DMS 273 treated with DMSO at 0.1 percent for 48 hours (cell line): ENCODE data around the gene TTBK2.
A peak's percentile ranks its signal among the peaks of the same experiment; 100 is the strongest.

Source experiments
- DNase-seq: peaks from one replicate; lab custom pipeline; 2025; lab: John Stamatoyannopoulos, UW

TTBK2 gene

DNA sequence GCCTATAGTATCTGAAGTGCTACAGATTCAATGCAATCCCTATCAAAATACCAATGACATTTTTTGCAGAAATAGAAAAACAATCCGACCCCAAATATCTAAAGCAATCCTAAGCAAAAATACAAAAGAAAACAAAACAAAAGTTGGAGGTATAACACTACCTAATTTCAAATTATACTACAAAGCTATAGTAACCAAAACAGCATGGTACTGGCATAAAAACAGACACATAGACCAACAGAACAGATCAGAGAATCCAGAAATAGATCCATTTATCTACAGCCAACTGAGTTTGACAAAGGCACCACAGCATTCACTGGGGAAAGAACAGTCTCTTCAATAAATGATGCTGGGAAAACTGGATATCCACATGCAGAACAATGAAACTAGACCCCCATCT lies 159.8 kb downstream of the TTBK2 start:
- no peak for DNase-seq

DNA sequence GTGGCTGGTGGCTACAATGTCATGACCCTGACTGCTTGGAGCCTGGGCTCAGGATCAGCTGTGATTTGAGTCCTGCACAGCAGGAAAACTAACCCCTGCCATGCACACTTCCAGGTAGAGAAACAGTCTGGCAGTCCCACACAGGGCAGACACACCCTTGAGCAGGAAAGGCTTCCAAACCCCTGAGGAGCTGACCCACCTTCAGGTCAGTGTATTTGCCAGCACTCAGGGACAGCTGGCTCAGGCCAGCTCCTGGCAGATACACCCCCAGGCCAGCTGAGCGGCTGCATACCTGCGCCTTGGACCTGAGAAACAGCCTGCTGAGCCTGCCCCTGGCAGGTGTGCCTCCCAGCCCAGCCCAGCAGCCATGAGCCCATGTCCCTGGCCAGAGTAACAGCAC lies 161.5 kb downstream of the TTBK2 start:
- DNase-seq, result no peak

DNA sequence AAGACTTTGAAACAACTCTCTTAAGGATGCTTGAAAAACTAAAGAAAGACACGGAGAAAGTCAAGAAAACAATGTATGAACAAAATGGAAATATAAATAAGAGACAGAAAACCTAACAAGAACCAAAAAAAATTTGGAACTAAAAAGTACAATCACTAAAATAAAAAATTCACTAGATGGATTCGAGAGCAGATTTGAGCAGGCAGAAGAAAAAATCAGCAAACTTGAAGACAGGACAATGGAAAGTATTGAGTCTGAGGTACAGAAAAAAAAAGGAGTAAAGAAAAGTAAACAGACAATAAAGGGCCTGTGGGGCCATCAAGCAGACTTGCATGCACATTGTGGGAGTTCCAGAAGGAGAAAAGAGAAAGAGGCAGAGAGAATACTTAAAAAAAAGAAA lies 170.3 kb downstream of the TTBK2 start:
- DNase-seq, result no peak

DNA sequence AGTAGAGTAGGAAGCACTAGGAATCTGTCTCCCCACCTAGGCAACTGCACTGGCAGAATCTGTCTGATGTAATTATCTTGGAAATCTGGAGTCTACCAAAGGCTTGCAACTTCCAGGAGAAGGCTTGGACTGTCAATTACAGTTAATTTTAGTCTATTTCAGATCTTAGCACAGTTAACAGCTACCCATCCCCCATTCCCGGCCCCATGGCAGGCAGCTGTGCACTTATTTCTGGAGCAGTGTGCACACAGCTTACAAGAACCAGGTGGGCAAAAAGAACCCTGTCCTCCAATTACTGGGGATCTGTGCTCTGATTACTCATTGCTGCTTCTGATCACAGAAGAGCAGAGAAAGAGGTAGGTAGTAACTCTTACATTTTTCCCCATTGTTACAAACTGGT lies 171.3 kb downstream of the TTBK2 start:
- DNase-seq, result no peak

DNA sequence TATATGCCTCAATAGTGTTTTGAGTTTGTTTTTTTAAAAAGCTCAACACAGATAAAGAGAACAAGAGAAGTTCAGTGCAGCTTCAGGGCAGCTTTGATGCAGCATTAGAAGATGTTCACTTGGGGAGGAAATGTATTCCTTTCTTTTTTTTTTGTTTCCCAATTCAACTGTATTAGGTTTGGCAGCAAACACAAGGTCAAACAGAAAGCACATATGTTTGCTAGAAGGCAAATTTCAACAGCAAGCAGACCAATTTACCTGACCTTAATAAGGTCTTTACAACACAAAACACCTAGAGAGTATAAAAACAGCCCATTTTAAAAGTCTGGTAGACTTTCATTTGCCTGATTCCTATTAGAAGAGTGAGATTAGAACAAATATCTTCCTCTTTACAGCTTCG lies 176.4 kb downstream of the TTBK2 start:
- DNase-seq, result no peak

DNA sequence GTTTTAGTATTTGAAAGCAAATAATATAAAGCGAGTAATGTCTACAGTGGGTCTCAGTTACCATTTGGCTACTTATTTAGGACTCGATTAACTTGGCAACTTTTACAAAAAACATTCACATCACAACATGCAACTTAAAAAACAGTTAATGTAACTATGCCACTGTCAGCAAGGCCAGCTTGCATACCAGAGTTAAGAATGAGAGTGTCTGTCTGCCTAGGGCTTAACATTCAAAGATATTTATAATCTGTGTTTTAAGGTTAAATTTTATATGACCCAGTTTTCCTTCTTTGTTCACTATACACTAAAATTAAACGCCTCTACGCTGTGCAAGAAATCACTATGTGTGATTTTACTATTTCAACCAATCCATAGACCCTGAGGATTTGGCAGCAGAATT lies 178.4 kb downstream of the TTBK2 start:
- no peak for DNase-seq

DNA sequence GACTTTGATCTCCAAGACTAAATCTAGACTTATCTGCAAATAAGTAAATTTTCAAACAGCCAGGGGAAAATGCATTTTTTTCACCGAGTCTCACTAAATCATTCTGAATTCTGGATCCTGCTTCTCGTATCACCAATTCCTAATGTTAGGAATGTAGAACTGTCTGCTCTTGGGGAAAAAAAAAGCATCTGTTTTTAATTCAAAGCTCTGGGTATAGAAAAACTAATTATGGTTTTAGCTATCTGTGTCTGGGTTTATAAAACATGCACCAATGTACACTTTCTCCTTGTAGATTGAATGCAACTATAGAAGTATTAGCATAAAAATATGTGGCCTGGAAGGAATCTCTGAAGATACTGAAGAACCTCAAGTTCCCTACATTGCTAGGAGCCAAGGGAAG lies 178.9 kb downstream of the TTBK2 start:
- DNase-seq, result no peak

DNA sequence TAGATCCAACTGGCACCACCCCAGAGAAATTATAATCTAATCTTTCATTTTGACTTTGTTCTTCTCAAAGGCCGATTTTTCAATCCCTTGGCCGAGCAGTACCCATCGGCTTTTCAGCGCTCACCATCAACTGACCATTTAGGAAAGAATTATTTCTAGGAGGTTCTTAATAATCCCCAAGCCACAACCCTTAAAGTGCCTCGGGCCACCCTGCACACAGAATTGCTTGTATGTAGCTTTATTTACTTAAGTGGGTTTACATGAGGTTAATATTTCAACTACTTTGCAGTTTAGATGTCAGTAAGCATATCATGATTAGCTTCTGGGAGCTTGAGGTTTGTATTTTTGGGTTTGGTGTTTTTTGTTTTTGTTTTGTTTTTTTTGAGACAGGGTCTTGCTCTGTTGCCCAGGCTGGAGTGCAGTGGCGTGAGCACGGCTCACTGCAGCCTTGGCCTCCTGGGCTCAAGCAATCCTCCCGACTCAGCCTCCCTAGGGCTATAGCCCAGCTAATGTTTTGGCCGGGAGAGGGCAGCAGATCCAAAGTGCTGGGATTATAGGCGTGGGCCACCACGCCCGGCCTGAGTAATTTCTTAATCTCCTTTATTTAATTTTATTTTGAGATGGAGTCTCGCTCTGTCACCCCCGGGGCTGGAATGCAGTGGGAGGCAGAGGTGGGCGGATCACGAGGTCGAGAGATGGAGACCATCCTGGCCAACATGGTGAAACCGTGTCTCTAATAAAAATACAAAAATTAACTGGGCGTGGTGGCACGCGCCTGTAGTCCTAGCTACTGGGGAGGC lies 182.8 kb downstream of the TTBK2 start:
- DNase-seq, result no peak

DNA sequence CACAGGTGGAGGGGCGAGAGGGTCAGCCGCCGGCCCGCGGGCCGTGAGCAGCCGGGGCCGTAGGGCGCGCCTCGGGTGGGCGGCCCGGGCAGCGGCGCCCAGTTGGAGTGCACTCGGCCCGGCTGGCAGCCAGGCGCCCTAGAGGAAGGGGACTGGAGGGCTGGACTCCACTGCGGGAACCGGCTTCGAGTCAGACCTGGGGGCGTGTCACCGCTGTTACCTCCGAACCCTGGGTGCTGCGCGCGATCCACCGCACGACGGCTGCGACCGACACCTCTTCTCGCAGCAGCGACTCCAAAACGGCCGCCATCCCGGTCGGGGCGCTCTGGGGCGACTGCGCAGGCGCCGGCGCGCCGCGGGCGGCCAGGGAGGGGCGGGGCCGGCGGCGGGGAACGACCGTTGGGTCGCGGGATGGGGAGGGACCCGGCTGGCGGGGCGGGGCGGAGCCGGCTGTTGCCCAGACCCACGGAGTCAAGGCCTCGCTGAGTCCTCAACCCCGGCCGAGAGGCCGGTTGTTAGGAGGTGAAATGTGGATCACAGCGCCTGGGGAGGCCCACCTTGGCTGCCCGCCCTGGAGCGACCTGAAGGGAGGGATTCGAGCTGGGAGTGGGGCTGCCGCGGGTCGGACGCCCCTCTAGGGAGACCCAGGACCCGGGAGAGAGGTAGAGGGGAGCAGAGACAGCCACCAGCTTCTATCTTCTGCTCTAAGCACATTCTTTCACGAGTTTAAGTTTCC lies 183.6 kb downstream of the TTBK2 start, which contains the start of gene CDAN1:
Gene CDAN1, minus strand, starts transcription at position 336 of the 736 bp plus-strand sequence. Its CDS starts 26 bp downstream, at position 310.
- DNase-seq, result peak; percentile 11

DNA sequence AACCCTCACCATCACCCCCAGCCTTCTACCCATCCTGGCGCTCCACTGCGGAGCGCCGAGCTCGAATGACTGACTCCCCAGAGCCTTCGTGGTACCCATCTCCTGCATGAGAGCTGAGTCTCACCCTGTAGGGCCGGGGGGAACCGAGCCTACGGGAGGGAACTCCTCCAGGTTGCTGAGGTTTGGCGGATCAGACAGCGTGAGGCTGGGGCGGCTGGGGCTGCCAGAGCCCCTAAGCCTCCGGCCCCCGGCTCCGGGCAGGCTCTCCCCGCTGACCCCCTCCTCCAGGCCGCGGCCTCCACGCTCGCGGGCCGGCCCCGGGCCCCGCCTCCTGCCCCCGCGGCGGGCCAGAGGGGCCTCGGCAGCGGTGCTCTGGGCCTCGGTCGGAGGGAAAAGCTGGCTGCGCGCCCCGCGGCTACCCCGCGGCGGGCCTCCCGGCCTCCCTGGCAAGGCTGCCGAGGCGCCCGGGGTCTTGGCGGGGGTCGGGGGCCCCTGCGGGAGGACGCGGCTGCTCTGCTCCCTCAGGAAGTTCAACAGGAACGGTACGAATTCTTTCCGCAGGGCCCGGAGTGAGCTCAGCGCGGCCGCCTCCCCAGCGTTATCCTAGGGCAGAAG lies 184.3 kb downstream of the TTBK2 start:
- no peak for DNase-seq

DNA sequence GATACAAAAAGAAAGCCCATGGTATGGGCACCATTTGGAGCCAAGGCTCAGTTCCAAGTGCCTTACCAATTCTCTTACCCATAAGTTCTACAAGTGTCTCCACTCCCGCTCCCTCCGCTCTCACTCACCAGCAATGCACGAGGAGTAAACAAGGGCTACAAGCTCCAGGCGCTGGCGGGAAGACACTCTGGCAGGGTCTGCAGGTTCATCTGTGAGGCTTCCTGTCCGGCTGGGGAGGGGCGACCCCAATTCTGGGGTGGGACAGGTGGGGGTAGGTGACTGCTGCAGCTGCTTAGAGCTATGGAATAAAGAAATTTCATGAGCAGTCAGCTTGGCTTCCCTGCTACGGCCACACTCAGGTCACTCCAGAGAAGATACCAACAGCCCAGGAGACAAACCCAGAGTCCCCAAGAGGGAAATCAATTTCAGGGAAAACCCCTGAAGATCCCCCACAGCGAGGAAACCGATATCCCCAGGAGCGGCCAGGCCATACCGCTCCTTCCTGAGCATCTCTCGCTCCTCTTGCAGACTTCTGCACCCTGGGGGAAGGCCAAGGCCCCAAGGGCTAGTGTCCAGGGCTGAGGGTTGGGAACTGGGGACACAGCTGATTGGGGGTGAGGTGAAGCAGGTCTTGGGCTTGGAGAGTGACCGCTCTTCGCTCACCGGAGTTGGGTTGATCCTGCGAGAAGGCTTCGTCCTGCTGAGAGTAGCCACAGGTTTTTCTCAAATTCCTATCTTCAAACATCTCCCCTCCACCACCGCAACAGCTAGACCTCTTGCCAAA lies 185.0 kb downstream of the TTBK2 start:
- DNase-seq, result no peak

DNA sequence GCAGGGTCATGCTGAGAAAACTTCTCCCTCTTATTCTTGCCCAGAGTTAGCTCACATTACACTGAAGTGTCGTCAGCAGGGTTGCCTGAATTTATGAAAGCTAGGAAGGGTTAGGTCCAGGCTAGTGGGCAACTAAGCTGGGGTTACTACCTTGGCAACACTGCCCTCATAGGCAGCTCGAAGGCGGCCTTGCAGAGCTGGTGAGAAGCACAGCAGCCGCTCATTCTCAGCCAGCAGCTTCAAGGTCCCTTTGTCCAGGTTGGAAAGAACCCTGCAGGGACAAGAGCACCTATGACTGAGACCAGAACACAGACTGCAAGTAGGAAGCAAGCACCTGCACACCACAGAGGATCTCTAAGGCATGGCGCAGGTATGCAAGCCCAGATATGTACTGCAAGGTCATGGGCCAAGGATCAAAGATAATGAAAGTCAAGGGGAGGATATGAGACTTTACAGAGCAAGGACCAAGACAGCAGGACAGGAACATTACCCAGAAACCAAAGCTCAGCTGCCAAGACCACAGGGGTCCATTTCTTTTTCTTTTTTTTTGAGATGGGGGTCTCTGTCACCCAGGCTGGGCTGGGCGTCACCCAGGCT lies 186.4 kb downstream of the TTBK2 start:
- DNase-seq, result no peak

DNA sequence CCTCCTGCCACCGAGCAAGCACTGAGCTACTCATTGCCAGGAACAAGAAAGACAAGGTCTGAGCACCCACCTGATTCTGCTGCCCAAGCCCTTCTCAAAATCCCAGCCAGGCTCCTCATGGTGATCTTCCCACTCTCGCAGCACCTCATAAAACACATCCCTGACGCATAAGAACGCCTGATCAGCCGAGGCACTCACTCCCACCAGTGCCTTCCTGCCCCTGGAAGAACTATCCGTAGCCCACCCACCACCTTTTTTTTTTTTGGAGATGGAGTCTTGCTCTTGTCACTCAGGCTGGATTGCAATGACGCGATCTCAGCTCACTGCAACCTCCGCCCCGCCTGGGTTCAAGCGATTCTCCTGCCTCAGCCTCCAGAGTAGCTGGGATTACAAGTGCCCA lies 187.6 kb downstream of the TTBK2 start:
- DNase-seq, result no peak

DNA sequence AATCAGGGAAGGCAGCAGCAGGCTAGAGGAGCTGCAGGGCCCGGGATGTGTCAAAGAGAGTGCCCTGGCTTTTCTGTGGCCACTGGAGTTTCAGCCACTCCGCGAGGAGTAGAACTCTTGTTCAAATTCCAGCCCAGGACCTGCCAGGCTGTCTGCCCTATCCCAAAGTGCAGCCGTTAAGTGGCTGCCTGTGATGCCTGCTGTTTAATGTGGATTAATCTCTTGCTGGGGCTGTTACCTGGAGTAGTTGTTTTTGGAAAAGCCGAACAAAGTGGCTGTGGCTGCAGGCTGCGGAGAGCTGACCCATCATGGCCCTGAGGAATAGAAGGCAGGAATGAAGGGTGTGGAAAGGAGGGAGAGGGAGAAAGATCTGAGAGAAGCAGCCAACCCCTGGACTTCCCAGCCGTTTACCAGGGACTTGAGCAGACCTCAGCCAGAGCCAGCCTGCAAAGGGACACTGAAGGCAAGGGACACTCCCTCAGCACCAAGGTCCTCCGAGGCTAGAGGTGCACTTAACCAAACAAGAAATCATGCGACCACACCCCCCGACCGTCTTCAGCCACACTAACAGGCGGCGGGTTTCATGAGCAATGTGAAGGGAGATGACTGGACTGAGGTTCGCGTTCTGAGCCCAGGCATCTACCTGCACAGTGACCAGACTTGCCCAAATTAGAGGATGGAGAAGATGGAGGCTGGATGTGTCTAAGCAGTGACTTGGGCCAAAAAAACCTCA lies 188.3 kb downstream of the TTBK2 start:
- DNase-seq, result no peak

DNA sequence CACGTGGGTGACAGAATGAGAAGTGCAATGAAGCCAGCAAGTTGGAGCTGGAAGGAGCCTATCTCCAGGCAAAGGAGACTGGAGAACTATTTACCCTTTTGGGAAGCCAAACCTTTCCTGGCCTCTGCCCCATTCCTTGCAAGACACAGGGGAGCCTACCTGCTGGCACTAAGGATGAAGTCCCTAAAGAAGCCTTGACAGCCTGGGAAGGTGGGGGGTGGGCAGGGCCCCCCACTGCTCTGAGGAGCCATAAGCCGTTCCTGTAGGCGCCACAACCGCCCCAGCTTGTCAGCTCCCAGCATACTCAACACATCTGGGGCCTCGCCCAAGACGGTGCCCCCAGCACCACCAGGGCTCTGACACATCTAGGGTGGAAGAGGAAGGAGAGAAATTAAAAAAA lies 189.1 kb downstream of the TTBK2 start:
- no peak for DNase-seq

DNA sequence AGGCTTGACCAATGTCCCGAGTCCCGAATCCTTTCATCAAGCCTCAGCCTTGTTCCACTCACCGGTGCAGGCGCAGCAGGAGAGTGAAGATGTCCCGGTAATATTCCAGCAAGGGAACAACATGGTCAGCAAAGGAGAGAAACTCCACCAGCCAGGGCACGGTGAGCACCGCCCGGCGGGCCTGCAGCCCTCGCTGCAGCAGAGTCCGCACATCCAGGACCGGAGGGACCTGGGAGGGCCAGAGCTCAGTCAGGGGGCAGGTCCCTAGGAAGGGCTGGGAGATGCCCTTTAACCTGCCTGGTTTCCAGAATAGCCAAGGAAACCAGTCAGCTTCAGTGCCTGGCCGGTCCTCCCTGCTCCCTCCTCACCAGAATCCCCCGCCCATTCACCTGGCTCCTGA lies 190.0 kb downstream of the TTBK2 start:
- no peak for DNase-seq

DNA sequence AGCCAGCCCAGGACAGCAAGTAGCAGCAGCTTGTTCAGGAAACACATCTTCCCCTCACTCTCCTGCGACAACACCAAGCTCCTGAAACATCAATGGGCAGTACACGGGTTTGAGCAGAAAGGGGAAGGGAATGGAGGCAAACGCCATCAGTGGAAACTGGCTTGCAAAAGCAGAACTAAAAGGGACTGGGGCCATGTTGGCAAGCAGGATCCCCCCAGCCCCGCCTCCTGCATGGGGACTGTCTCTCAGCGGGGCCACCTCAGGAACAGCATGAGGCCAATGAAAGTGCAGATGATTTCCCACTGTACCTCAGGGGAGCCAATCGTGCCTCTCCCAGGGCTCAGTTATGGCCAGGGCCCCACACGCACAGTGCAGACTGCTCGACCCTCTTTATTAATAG lies 190.4 kb downstream of the TTBK2 start:
- DNase-seq, result no peak

DNA sequence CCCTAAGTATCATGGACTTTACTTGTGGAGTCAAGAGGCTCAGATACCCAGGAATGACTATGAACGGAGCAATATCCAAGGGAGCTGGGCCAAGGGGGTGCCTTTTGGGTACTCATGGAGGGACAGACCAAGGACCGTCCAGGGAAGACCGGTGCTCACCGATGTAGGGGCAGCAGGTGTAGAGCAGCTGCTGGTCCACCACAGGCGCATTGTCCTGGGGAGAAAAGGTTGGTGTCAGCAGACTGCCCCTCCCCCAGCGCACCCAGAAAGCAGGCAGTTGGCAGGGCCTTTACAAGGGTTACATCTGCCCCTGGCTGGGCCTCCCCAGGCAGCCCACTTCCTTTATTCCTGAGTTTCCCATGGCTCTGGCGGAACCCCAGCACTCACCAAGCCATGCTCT lies 191.2 kb downstream of the TTBK2 start:
- no peak for DNase-seq

DNA sequence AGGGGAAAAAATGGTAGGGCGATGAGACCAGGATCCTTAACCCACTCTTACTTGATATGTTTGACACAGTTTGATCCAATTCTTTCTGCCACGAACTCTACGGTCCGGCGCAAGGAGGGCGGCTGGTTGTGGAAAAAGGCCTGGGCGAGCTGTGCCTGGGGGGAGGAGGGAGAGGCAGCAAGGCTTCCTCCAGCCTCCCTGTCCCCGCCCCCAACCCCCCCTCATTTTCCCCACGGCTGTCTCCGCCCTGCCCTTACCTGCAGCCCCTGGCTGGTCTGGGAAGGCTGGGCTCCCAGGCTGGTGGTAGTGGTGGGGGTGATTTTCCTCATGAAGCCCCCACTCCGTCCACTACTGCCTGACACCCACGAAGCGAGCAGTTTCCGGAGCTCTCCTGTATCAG lies 191.6 kb downstream of the TTBK2 start:
- no peak for DNase-seq

DNA sequence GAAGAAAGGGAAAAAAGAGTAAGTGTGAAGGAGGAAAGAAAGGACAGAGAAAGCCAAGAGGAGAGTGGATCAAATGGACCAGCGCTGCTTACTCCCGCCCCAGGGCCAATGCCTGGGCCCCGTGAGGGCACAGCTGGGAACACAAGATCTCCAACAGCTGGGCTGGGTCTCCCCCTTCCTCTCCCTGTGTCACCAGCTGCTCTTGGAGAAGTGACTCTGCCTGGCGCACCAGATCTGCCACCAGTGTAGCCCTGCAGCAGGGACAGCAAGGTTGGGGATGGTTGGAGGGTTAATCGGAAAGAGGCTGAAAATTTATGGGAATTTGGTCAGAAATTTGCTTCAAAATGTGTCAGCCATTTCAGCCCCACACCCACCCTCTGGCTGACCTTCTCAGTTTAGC lies 192.0 kb downstream of the TTBK2 start:
- DNase-seq, result no peak

DNA sequence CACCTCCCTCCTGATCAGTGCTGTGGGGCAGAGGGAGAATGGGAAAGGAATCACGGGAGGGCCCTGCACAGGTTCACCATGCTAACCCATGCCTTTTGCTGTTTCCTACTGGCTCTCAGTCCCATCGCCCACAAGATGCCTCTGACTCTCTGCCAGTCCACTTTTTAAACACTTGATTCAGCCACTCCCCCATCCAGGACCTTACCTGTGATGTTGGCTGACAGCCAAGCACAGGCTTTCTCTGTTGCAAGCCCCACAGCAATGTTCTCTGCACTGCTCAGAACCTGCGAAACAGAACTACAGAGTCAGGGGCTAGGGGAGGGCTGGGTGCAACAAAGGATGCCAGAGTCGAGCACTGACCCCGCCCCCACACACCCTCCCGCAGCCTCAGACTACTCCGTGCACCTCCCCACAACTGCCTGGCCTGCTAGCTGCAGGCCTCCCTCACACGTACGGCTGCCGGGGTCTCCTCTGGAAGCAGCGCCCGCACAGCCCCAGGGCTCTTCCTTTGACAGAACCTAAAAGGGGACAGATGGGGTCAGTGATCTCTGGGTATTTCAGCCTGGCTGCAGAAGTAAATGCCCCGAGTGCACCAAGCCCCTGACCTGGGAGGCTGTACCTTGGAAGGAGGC lies 192.7 kb downstream of the TTBK2 start:
- no peak for DNase-seq
